HepG2 (cell line): ENCODE results near the gene B3GNT2. TPM values are rescaled to one million over a fixed set of nuclear protein-coding genes. Genes with fewer than 3 reads are reported as not detected.

Source experiments
- GTF3A ChIP-seq: sonication (generic); formaldehyde crosslinking; conservative IDR thresholded peaks from 2 replicates; pipeline ENCODE4 v1.4.0; 2020; ENCODE audit warnings: mild to moderate bottlenecking, missing genetic modification reagents
- IKZF1 ChIP-seq: fragments of 450-650 bp; IDR thresholded peaks from 2 replicates; pipeline ENCODE4 v1.7.1; 2016
- PHB2 ChIP-seq: fragments of 450-650 bp; IDR thresholded peaks from 2 replicates; pipeline ENCODE4 v1.6.1; 2018; ENCODE audit not compliant: partially characterized antibody
- POLR2A ChIP-seq, 2 experiments: IDR thresholded peaks; 2 replicates each; pipeline ENCODE4 v1.6.1; 2011; ENCODE audit warnings: low read depth in 2 of 2, low read length in 2 of 2, mild to moderate bottlenecking in 1 of 2, moderate library complexity in 1 of 2; ENCODE audit not compliant: insufficient read depth in 1 of 2
- TFDP1 ChIP-seq: IDR thresholded peaks from 2 replicates; pipeline ENCODE4 v1.6.1; 2016; ENCODE audit warnings: missing compliant biosample characterization, missing genetic modification reagents, borderline replicate concordance
- THRA ChIP-seq: sonication (generic); formaldehyde crosslinking; IDR thresholded peaks from 2 replicates; pipeline ENCODE4 v1.4.0; 2020; ENCODE audit warnings: missing genetic modification reagents, borderline replicate concordance
- TOPORS ChIP-seq: sonication (generic); formaldehyde crosslinking; IDR thresholded peaks from 2 replicates; pipeline ENCODE4 v1.8.0; 2023; ENCODE audit warnings: mild to moderate bottlenecking, missing genetic modification reagents
- ZMYM2 ChIP-seq: sonication (generic); formaldehyde crosslinking; IDR thresholded peaks from 2 replicates; pipeline ENCODE4 v1.8.0; 2022; ENCODE audit warnings: mild to moderate bottlenecking, missing genetic modification reagents
- ZNF138 ChIP-seq: sonication (generic); formaldehyde crosslinking; IDR thresholded peaks from 2 replicates; pipeline ENCODE4 v1.5.0; 2020; ENCODE audit warnings: mild to moderate bottlenecking, low read depth, missing genetic modification reagents
- ZNF44 ChIP-seq: sonication (generic); formaldehyde crosslinking; IDR thresholded peaks from 2 replicates; pipeline ENCODE4 v1.5.1; 2020; ENCODE audit warnings: mild to moderate bottlenecking, missing genetic modification reagents
- ZNF678 ChIP-seq: sonication (generic); formaldehyde crosslinking; IDR thresholded peaks from 2 replicates; pipeline ENCODE4 v1.4.0; 2020; ENCODE audit warnings: mild to moderate bottlenecking, missing genetic modification reagents
- ZNF777 ChIP-seq: sonication (generic); formaldehyde crosslinking; IDR thresholded peaks from 2 replicates; pipeline ENCODE4 v1.4.0; 2020; ENCODE audit warnings: missing genetic modification reagents
- polyA plus RNA-seq, 8 experiments: library from polyadenylated mRNA; depleted of rRNA in 3 of 8; stranded (reverse) in 7 of 8; unstranded in 1 of 8; fragments of >200 nt; fragmentation: Illumina TruSeq in 4 of 8; extraction: Trizol in 4 of 8; gene quantifications; 2 replicates each; pipeline versions ENCODE4 v1.2.1 to v1.2.3, GENCODE V29; 2011 to 2016; ENCODE audit warnings: low read depth in 4 of 8, missing spikeins in 1 of 8, mixed read lengths in 1 of 8; ENCODE audit not compliant: insufficient read depth in 1 of 8
- total RNA-seq, 5 experiments: library from RNA; depleted of rRNA; stranded (reverse); fragments of >200 nt; fragmentation: Illumina TruSeq; extraction: Trizol; gene quantifications; 2 replicates each; pipeline ENCODE4 v1.2.3, GENCODE V29; 2016; ENCODE audit warnings: low read depth in 1 of 5
- TF ChIP-seq, protein P1 (sequence below), 2 experiments: sonication (generic) in 1 of 2; formaldehyde crosslinking in 1 of 2; IDR thresholded peaks; 2 replicates each; pipeline versions ENCODE4 v1.6.1 to v1.9.0; 2014 to 2022; ENCODE audit warnings: antibody characterized with exemption in 1 of 2, borderline replicate concordance in 1 of 2, inconsistent platforms in 1 of 2, low read depth in 1 of 2, missing genetic modification reagents in 1 of 2
- TF ChIP-seq, protein P2 (sequence below): sonication (generic); formaldehyde crosslinking; conservative IDR thresholded peaks from 2 replicates; pipeline ENCODE4 v1.4.0; 2020; ENCODE audit warnings: missing genetic modification reagents
- TF ChIP-seq, protein P3 (sequence below): sonication (generic); formaldehyde crosslinking; IDR thresholded peaks from 2 replicates; pipeline ENCODE4 v1.4.0; 2020; ENCODE audit warnings: missing genetic modification reagents

B3GNT2 gene
- total and polyA plus RNA-seq, 2 of the 13 experiments (the other 11 are each of a cell fraction or from before 2014, with no cell fraction given) = 26.3 to 28.5 TPM

- TF ChIP-seq, protein P1, sequence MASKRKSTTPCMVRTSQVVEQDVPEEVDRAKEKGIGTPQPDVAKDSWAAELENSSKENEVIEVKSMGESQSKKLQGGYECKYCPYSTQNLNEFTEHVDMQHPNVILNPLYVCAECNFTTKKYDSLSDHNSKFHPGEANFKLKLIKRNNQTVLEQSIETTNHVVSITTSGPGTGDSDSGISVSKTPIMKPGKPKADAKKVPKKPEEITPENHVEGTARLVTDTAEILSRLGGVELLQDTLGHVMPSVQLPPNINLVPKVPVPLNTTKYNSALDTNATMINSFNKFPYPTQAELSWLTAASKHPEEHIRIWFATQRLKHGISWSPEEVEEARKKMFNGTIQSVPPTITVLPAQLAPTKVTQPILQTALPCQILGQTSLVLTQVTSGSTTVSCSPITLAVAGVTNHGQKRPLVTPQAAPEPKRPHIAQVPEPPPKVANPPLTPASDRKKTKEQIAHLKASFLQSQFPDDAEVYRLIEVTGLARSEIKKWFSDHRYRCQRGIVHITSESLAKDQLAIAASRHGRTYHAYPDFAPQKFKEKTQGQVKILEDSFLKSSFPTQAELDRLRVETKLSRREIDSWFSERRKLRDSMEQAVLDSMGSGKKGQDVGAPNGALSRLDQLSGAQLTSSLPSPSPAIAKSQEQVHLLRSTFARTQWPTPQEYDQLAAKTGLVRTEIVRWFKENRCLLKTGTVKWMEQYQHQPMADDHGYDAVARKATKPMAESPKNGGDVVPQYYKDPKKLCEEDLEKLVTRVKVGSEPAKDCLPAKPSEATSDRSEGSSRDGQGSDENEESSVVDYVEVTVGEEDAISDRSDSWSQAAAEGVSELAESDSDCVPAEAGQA (IDR thresholded peaks at IDR 0.05; ENCODE audit: low read depth) = 0 out of 2 replicates have a peak, but pooled peaks have one; percentile 23
- TF ChIP-seq, protein P1 (CRISPR knock-in tag; IDR thresholded peaks at IDR 0.05; ENCODE audit: borderline replicate concordance) = no peak
- TF ChIP-seq PHB2 (no peak), ZMYM2 (CRISPR knock-in tag) (no peak), ZNF44 (CRISPR knock-in tag) (no peak), TFDP1 (CRISPR knock-in tag) (no peak; the same call in 1 of the 2 replicates), IKZF1 (no peak), ZNF678 (CRISPR knock-in tag) (peak; percentile 53; the same call in 1 of the 2 replicates), THRA (CRISPR knock-in tag) (0 out of 2 replicates have a peak, but pooled peaks have one; percentile 27), ZNF777 (no peak; the same call in 1 of the 2 replicates), ZNF138 (CRISPR knock-in tag) (no peak), TOPORS (no peak; the same call in 1 of the 2 replicates), GTF3A (CRISPR knock-in tag) (no peak), POLR2A (IDR thresholded peaks at IDR 0.05; ENCODE audit: insufficient read depth in 1 of 2, low read depth in 2 of 2, low read length in 2 of 2) (no peak; a peak in 1 of 4 replicates)
- TF ChIP-seq, protein P2, sequence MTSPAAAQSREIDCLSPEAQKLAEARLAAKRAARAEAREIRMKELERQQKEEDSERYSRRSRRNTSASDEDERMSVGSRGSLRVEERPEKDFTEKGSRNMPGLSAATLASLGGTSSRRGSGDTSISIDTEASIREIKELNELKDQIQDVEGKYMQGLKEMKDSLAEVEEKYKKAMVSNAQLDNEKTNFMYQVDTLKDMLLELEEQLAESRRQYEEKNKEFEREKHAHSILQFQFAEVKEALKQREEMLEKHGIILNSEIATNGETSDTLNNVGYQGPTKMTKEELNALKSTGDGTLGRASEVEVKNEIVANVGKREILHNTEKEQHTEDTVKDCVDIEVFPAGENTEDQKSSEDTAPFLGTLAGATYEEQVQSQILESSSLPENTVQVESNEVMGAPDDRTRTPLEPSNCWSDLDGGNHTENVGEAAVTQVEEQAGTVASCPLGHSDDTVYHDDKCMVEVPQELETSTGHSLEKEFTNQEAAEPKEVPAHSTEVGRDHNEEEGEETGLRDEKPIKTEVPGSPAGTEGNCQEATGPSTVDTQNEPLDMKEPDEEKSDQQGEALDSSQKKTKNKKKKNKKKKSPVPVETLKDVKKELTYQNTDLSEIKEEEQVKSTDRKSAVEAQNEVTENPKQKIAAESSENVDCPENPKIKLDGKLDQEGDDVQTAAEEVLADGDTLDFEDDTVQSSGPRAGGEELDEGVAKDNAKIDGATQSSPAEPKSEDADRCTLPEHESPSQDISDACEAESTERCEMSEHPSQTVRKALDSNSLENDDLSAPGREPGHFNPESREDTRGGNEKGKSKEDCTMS (CRISPR knock-in tag) = no peak
- TF ChIP-seq, protein P3, sequence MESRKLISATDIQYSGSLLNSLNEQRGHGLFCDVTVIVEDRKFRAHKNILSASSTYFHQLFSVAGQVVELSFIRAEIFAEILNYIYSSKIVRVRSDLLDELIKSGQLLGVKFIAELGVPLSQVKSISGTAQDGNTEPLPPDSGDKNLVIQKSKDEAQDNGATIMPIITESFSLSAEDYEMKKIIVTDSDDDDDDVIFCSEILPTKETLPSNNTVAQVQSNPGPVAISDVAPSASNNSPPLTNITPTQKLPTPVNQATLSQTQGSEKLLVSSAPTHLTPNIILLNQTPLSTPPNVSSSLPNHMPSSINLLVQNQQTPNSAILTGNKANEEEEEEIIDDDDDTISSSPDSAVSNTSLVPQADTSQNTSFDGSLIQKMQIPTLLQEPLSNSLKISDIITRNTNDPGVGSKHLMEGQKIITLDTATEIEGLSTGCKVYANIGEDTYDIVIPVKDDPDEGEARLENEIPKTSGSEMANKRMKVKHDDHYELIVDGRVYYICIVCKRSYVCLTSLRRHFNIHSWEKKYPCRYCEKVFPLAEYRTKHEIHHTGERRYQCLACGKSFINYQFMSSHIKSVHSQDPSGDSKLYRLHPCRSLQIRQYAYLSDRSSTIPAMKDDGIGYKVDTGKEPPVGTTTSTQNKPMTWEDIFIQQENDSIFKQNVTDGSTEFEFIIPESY (CRISPR knock-in tag) = peak; percentile 92
These were observed 1.1 kb upstream of the B3GNT2 start (continued) for GRCh38 chr2:62194558-62195420.
